GM21737 (cell line): Measurements from ENCODE around the gene FBXO42.
A peak's percentile ranks its signal among the peaks of the same experiment; 100 is the strongest.

Experiments used
- ATAC-seq: cut with Tn5 transposase; IDR thresholded peaks from one replicate; pipeline ENCODE4 v1.9.1; 2021; ENCODE audit warnings: mild to moderate bottlenecking, moderate library complexity; ENCODE audit not compliant: unreplicated experiment

Gene FBXO42

DNA sequence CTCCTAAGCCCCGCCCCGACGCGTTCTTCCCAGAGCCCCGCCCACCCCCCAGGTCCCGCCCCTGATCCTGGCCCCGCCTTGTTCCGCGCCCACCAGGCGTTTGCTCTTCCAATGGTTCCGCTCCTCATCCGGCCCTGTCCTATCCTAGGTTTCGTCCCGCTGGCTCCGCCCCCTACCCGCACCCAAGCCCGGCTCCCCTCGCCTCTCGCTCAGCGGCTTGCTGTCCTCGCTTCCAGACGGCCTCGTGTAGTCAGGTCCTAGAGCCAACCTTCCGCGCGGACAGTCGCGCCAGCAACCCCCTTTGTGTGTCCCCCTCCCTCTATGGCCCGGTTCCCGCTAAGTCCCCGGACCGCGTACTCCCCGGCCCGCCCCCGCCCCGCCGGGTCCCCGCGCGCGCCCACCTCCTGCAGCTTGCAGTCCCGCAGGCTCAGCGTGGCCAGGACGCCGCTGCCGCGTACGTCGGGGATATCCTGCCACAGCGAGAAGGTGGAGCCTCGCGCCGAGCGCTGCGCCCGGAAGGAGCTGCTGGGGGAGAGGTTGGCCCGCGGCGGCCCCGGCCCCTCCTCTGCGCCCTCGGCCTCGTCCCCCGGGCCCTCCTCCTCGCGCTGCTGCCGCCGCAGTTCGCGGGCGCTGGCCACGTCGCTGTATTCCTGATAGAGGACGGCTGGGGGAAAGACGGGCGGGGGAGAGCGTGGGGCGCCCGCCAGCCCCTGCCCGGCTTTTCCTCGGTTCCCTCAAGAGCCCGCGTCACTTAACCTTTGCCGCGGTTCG lies 145.5 kb downstream of the FBXO42 start:
- ATAC-seq, result peak; percentile 73

- no peak for ATAC-seq
Measured at GRCh38 chr1:16205891-16206546, 146.3 kb downstream of the FBXO42 start.

DNA sequence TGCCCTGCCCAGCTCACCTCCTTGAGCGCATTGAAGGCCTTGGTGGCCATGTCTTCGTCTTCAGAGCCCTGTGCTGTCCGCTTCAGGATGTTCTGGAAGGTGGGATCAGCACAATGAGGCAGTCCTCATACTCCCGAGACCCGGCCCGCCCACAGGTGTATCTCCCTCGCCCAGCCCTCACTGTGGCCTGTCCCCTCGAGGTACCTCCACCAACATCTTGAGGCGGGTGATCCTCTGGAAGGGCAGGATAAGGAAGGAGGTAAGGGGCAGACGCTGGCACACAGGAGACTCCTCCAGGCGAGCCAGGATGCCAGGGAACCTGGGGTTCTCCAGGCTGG lies 147.0 kb downstream of the FBXO42 start:
- ATAC-seq, result no peak

GRCh38 chr1:16204634-16205333 lies 147.5 kb downstream of the FBXO42 start:
- ATAC-seq, result no peak

GRCh38 chr1:16204216-16204615 lies 148.1 kb downstream of the FBXO42 start:
- ATAC-seq, result no peak

DNA sequence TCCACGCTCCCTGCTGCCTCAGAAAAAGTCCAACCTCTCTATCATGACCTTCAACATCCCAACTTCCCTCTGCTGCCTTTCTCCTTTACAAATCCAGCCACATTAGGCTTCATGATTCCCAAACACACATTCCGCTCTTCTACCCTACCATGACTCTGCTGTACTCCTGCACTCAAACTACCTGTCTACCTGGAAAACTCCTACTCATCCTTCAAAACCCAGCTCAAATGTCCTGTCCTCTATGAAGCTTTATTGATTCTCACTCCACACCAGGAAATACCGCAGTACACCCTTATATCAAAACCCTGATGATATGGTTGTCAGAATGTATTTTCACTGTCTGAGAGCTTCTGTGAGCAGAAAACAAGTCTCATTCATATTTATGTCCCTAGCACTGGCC lies 148.7 kb downstream of the FBXO42 start:
- ATAC-seq, result no peak

- no peak for ATAC-seq
Measured at GRCh38 chr1:16202281-16203210, 149.7 kb downstream of the FBXO42 start.

GRCh38 chr1:16199700-16200099 lies 152.6 kb downstream of the FBXO42 start:
- ATAC-seq, result no peak

DNA sequence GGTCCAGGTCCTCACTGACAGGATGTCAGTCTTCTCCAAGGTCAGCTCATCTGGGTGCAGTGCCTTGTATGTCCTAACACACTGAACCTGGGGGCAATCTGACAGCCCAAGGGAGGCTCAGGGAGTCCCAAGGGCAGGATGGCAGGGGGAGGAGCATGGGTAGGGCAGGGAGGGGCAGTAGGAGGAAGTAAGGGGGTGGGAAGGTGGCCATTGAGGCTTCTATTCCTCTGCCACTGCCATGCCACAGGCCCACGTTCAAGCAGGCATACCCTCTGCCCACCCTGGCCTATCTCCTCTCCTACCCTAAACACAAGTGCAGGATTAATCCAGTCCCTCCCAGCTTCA lies 153.2 kb downstream of the FBXO42 start:
- ATAC-seq, result no peak

DNA sequence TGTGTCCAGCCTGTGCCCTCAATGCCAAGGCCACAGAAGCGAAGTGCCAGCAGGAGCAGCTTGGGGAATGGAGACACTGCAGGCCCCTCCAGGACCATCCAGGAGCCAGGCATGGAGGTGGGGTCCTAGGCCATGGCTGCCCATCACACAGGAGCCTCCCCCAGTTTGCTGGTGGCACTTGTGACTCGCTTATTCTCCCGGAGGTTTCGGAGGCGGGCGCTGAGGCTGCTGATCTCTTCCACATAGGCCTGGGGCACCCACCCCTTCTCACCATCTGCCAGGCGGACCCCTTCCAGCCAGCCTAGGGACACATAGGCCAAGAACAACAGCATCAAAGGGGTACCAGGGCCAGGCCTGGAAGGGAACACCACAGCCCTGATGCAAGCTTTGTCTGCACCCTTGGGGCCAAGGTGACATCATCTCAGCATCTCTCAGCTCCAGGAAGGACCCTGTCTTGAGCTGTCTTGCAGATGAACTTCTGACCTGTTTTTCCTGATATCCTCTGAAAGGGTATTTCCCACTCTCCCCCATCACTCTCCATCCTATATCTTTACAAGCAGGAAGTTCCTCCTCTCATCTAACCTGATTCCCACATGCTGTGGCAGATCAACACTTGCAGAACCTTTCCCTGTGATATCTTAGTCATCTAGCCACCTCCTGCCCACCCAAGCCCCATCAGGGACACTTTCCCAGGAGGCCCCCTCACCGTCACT lies 153.7 kb downstream of the FBXO42 start:
- no peak for ATAC-seq

DNA sequence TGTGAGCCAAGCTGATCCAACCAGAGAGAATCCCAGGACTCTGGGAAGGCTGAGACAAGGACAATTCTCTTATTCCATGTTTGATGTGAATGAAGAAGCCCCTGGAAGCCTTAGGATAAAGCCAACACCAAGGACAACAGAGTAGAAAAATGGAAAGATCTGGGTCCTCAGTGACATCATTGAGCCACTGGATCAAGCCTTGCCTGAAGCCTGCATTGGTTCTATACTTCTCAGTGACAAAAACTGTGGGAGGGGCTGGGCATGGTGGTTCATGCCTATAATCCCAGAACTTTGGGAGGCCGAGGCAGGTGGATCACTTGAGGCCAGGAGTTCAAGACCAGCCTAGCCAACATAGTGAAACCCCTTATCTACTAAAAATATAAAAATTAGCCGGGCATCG lies 155.4 kb downstream of the FBXO42 start:
- ATAC-seq, result no peak
